ENCODE results near the gene SLC23A1. TPM values are rescaled to one million over a fixed set of nuclear protein-coding genes. Genes with fewer than 3 reads are reported as not detected.

The SLC23A1 gene
- polyA plus RNA-seq, 2 of the 4 experiments (the other 2 are of a cell fraction): 4.3 to 7.7 TPM

- no peaks in the 10 kb centered on the region for H3K9me3 ChIP-seq
- DNase-seq (ENCODE audit: low read depth in 1 of 2, low spot score in 1 of 2) (peak; percentile 88 to 98), ATAC-seq (peak; percentile 87 to 89), FAIRE-seq (peak; percentile 43)
- peak; percentile 78; the same call in 2 of the 3 replicates for TF ChIP-seq BCL3 (IDR thresholded peaks at IDR 0.05)
- TF ChIP-seq PBX3 (IDR thresholded peaks at IDR 0.05): no peak
- TF ChIP-seq EHF (CRISPR knock-in tag; IDR thresholded peaks at IDR 0.05): no peak
- TF ChIP-seq RFX5 (IDR thresholded peaks at IDR 0.05): 0 out of 2 replicates have a peak, but pooled peaks have one; percentile 27
- TF ChIP-seq RARB (CRISPR knock-in tag; IDR thresholded peaks at IDR 0.05): peak; percentile 80; the same call in 1 of the 2 replicates
- TF ChIP-seq MYC (IDR thresholded peaks at IDR 0.05; ENCODE audit: borderline replicate concordance, low read length): peak; percentile 87; the same call in 1 of the 2 replicates
- TF ChIP-seq JUN (IDR thresholded peaks at IDR 0.05): peak; percentile 63 to 83; a peak in 3 of 5 replicates
- no peak for TF ChIP-seq SREBF2 (IDR thresholded peaks at IDR 0.05)
- TF ChIP-seq CHD2 (IDR thresholded peaks at IDR 0.05; ENCODE audit: low read length, partially characterized antibody): peak; percentile 29
- peak; percentile 67; the same call in 1 of the 2 replicates for TF ChIP-seq E2F6 (IDR thresholded peaks at IDR 0.05; ENCODE audit: borderline replicate concordance, low read depth)
- peak; percentile 89 for TF ChIP-seq PHF8 (IDR thresholded peaks at IDR 0.05; ENCODE audit: borderline replicate concordance, low read depth)
- no peak for TF ChIP-seq ATOH8 (CRISPR knock-in tag; IDR thresholded peaks at IDR 0.05; ENCODE audit: low read depth)
- peak; percentile 66 for TF ChIP-seq SMC3 (IDR thresholded peaks at IDR 0.05)
- TF ChIP-seq GATA3 (IDR thresholded peaks at IDR 0.05; ENCODE audit: borderline replicate concordance): no peak; the same call in none of the 2 replicates
- TF ChIP-seq RAD21 (conservative IDR thresholded peaks at IDR 0.05 in 1 of 2, IDR thresholded peaks at IDR 0.05 in 1 of 2): peak; percentile 45 to 58
- TF ChIP-seq MAX (IDR thresholded peaks at IDR 0.05): peak; percentile 93
- no peak for TF ChIP-seq HOXB13 (CRISPR knock-in tag; IDR thresholded peaks at IDR 0.05; ENCODE audit: low read depth)
- peak; percentile 79 for TF ChIP-seq USF2 (IDR thresholded peaks at IDR 0.05)
- no peak for TF ChIP-seq CBX2 (IDR thresholded peaks at IDR 0.05; ENCODE audit: borderline replicate concordance, low read depth)
- TF ChIP-seq BHLHE40 (IDR thresholded peaks at IDR 0.05; ENCODE audit: low read depth, low read length): no peak; the same call in 1 of the 2 replicates
- 0 out of 2 replicates have a peak, but pooled peaks have one; percentile 34 for TF ChIP-seq MAZ (IDR thresholded peaks at IDR 0.05; ENCODE audit: borderline replicate concordance, low read depth, low read length)
- TF ChIP-seq POLR2AphosphoS2 (conservative IDR thresholded peaks at IDR 0.05; ENCODE audit: low read length): no peak
- no peak for TF ChIP-seq KDM1A (IDR thresholded peaks at IDR 0.05; ENCODE audit: low read depth)
- no peak for TF ChIP-seq RCOR1 (IDR thresholded peaks at IDR 0.05; ENCODE audit: low read depth, low read length)
- TF ChIP-seq HOXB5 (CRISPR knock-in tag; IDR thresholded peaks at IDR 0.05): no peak
- TF ChIP-seq CTCF (IDR thresholded peaks at IDR 0.05): peak; percentile 61
- TF ChIP-seq HEYL (CRISPR knock-in tag; IDR thresholded peaks at IDR 0.05): no peak
- no peak for TF ChIP-seq ZFP36 (IDR thresholded peaks at IDR 0.05; ENCODE audit: borderline replicate concordance, partially characterized antibody)
- TF ChIP-seq KDM5A (IDR thresholded peaks at IDR 0.05): no peak
- TF ChIP-seq EHMT2 (IDR thresholded peaks at IDR 0.05; ENCODE audit: low read depth): no peak
- peak; percentile 78 for TF ChIP-seq POLR2A (IDR thresholded peaks at IDR 0.05; ENCODE audit: low read length)
- no peak for TF ChIP-seq EP300 (IDR thresholded peaks at IDR 0.05)
- peak; percentile 44; the same call in 1 of the 2 replicates for TF ChIP-seq TFCP2L1 (CRISPR knock-in tag; IDR thresholded peaks at IDR 0.05)
- no peak for TF ChIP-seq ZNF302 (CRISPR knock-in tag; IDR thresholded peaks at IDR 0.05)
- ChIA-PET POLR2A (interaction anchor here (0.7 to 2.7 kb wide), 12 partner anchors 10 to 68 kb away, joined by 3 to 38 read pairs (median 4); partner anchors contain the start of gene MATR3), CTCF (interaction anchor here (0.6 to 2.7 kb wide), 21 partner anchors 9 to 523 kb away, joined by 3 to 17 read pairs (median 4); no protein-coding TSS in a partner anchor)
- H3K4me2 ChIP-seq: peak within 1 kb of the TSS; percentile 94
- WGBS (ENCODE audit: missing lambda C conversion rate): 3% methylated on average over 55 of the region's 66 CpGs
- peaks cover 19% of the 10 kb centered on the region; the same call in 2 of the 3 replicates for H3K4me1 ChIP-seq
- peak within 1 kb of the TSS; percentile 90 to 91 for H3K27ac ChIP-seq
- peak within 1 kb of the TSS; percentile 81 for H3K4me3 ChIP-seq
Observed at GRCh38 chr5:139341689-139342422, 41.2 kb downstream of the SLC23A1 start, which contains the start of gene PAIP2. TSS of gene PAIP2 (plus strand) at chr5:139341854. CDS start at chr5:139363785, 21,931 bp downstream.

Measured in A549 (cell line).